ENCODE measurements around the gene C3orf20. TPM values are rescaled to one million over a fixed set of nuclear protein-coding genes. Genes with fewer than 3 reads are reported as not detected.
"Not testable (repeated sequence)": the region's sequence is repeated elsewhere in the genome, so short reads cannot be mapped to it uniquely, and the experiment has no call there.

Gene C3orf20
- total RNA-seq, 1 donor from 2014 or later, result not detected

GRCh38 chr3:14741510-14741909 is 66.6 kb downstream of the C3orf20 start:
- no peak for TF ChIP-seq CTCF (IDR thresholded peaks at IDR 0.05)
- Histone ChIP-seq H3K9me3 (no peaks in the 10 kb centered on the region), H3K27me3 (no peaks in the 10 kb centered on the region), H3K4me1 (no peaks in the 10 kb centered on the region), H3K27ac (no peak overlapping the region), H3K36me3 (no peaks in the 10 kb centered on the region), H3K4me3 (no peak overlapping the region)
- intact Hi-C loops (cut with DNase I), result no loop called here
- no peak for DNase-seq (ENCODE audit: low spot score in 2 of 2)

- Histone ChIP-seq H3K36me3 (no peaks in the 10 kb centered on the region), H3K9me3 (no peaks in the 10 kb centered on the region), H3K27ac (no peak overlapping the region), H3K27me3 (no peaks in the 10 kb centered on the region), H3K4me3 (no peak overlapping the region), H3K4me1 (no peaks in the 10 kb centered on the region)
- no peak for DNase-seq (ENCODE audit: low spot score in 2 of 2)
- no peak for TF ChIP-seq CTCF (IDR thresholded peaks at IDR 0.05)
- intact Hi-C loops (cut with DNase I), result no loop called here
These were observed 69.6 kb downstream of the C3orf20 start for GRCh38 chr3:14744556-14744955.

GRCh38 chr3:14750650-14751049 is 75.7 kb downstream of the C3orf20 start:
- no peak for DNase-seq (ENCODE audit: low spot score in 2 of 2)
- Histone ChIP-seq H3K36me3 (no peaks in the 10 kb centered on the region), H3K9me3 (peaks cover 3 to 15% of the 10 kb centered on the region in 2 donors), H3K4me3 (no peak overlapping the region), H3K27ac (no peak overlapping the region), H3K4me1 (no peaks in the 10 kb centered on the region), H3K27me3 (no peaks in the 10 kb centered on the region)
- TF ChIP-seq CTCF (IDR thresholded peaks at IDR 0.05), result no peak
- intact Hi-C loops (cut with DNase I), result no loop called here

GRCh38 chr3:14752979-14753378 is 78.0 kb downstream of the C3orf20 start:
- peaks cover 3 to 15% of the 10 kb centered on the region in 2 donors for H3K9me3 ChIP-seq
- H3K36me3 ChIP-seq; H3K4me1 ChIP-seq; intact Hi-C loops (cut with DNase I); DNase-seq (ENCODE audit: low spot score in 2 of 2); H3K27me3 ChIP-seq; H3K27ac ChIP-seq; H3K4me3 ChIP-seq: not testable (repeated sequence)

GRCh38 chr3:14757153-14757700 is 82.3 kb downstream of the C3orf20 start:
- H3K27ac ChIP-seq, result no peak overlapping the region
- no peaks in the 10 kb centered on the region for H3K27me3 ChIP-seq
- no peak for TF ChIP-seq CTCF (IDR thresholded peaks at IDR 0.05)
- H3K36me3 ChIP-seq, result no peaks in the 10 kb centered on the region
- no peak for DNase-seq (ENCODE audit: low spot score in 2 of 2)
- no peak overlapping the region for H3K4me3 ChIP-seq
- no peaks in the 10 kb centered on the region for H3K4me1 ChIP-seq
- intact Hi-C loops (cut with DNase I), result no loop called here
- no peaks in the 10 kb centered on the region for H3K9me3 ChIP-seq

GRCh38 chr3:14758297-14758696 is 83.4 kb downstream of the C3orf20 start:
- Histone ChIP-seq H3K36me3 (no peaks in the 10 kb centered on the region), H3K9me3 (no peaks in the 10 kb centered on the region), H3K4me3 (no peak overlapping the region), H3K4me1 (no peaks in the 10 kb centered on the region), H3K27me3 (no peaks in the 10 kb centered on the region), H3K27ac (no peak overlapping the region)
- intact Hi-C loops (cut with DNase I), result no loop called here
- TF ChIP-seq CTCF (IDR thresholded peaks at IDR 0.05), result no peak
- DNase-seq (ENCODE audit: low spot score in 2 of 2), result no peak

Data from ascending aorta (tissue), 2 donors.